K562 (cell line): Measurements from ENCODE around the gene ZNF837. TPM values are rescaled to one million over a fixed set of nuclear protein-coding genes. Genes with fewer than 3 reads are reported as not detected.

Source experiments
- ATAC-seq: fragments of 200-7000 bp; cut with Tn5 transposase; 3 replicates; pipeline ENCODE4 v1.9.1; 2020; ENCODE audit warnings: moderate library complexity
- BruUV-seq: library from RNA; stranded (reverse); fragments of 400-500 nt; replicated peaks from 2 replicates; lab custom pipeline; 2021; lab: Mats Ljungman, UMichigan
- CTCF ChIA-PET: fragments of 300-600 bp; formaldehyde crosslinking; extraction: SDS; loops from one replicate; lab custom pipeline; 2021; ENCODE audit warnings: low intra/inter-chr PET ratio; lab: Yijun Ruan, JAX
- POLR2A ChIA-PET: fragments of 300-600, 350-650 bp; sonication (Branson Sonifier 250); formaldehyde crosslinking; extraction: SDS; loops from one replicate; lab custom pipeline; 2021; ENCODE audit warnings: antibody characterized with exemption, inconsistent platforms; lab: Yijun Ruan, JAX
- DNase-seq, 4 experiments: peaks; one replicate each; pipeline versions ENCODE4 v3.0.0 to v3.0.0-alpha.2; 2011 to 2018; ENCODE audit warnings: low spot score in 3 of 4, mixed read lengths in 3 of 4; ENCODE audit errors: extremely low read depth in 1 of 4
- FAIRE-seq: peaks from 2 replicates; lab custom pipeline; 2011; peaks lifted over from hg19 to GRCh38; lab: Jason Lieb, UNC
- H2AFZ ChIP-seq: 2 replicates; pipeline ENCODE4 v1.6.0; 2011; ENCODE audit warnings: low read depth, low read length, control low read depth, inconsistent platforms
- H3K27ac ChIP-seq: fragments of 200-600 bp; 3 replicates; pipeline ENCODE4 v1.8.0; 2011; ENCODE audit warnings: low read depth, mild to moderate bottlenecking, control low read depth, inconsistent platforms, low read length, moderate library complexity, mixed read lengths; ENCODE audit errors: extremely low read depth
- H3K27me3 ChIP-seq, 2 experiments: fragments of 300-600 bp in 1 of 2; 2 replicates in 1 of 2; 3 replicates in 1 of 2; pipeline versions ENCODE4 v1.6.0 to v1.8.0; 2011; ENCODE audit warnings: inconsistent platforms in 2 of 2, low read length in 2 of 2, mild to moderate bottlenecking in 1 of 2, mixed read lengths in 1 of 2, moderate library complexity in 1 of 2; ENCODE audit not compliant: control insufficient read depth in 2 of 2, insufficient read depth in 2 of 2
- H3K36me3 ChIP-seq: fragments of 300-600 bp; 3 replicates; pipeline ENCODE4 v1.8.0; 2011; ENCODE audit warnings: mild to moderate bottlenecking, low read length, inconsistent platforms; ENCODE audit not compliant: control insufficient read depth, insufficient read depth
- H3K4me1 ChIP-seq, 2 experiments: fragments of 200-600 bp in 1 of 2; replicated peaks in 1 of 2; 2 replicates in 1 of 2; 3 replicates in 1 of 2; pipeline versions ENCODE4 v1.5.1 to v1.8.0; 2011; ENCODE audit warnings: inconsistent platforms in 2 of 2, low read length in 2 of 2, mild to moderate bottlenecking in 1 of 2, mixed read lengths in 1 of 2, moderate library complexity in 1 of 2; ENCODE audit not compliant: control insufficient read depth in 2 of 2, insufficient read depth in 2 of 2
- H3K4me2 ChIP-seq: 2 replicates; pipeline ENCODE4 v1.6.1; 2011; ENCODE audit warnings: low read length, control low read depth, inconsistent platforms, mixed read lengths; ENCODE audit not compliant: insufficient read depth
- H3K4me3 ChIP-seq: fragments of 200-600 bp; sonication (generic), shearing (Covaris generic); 2 replicates; pipeline ENCODE4 v1.5.1; 2016; ENCODE audit warnings: control low read depth, inconsistent platforms
- H3K79me2 ChIP-seq: fragments of 200-600 bp; 3 replicates; pipeline ENCODE4 v1.8.0; 2011; ENCODE audit warnings: low read length, inconsistent platforms; ENCODE audit not compliant: control insufficient read depth, insufficient read depth
- H3K9ac ChIP-seq, 2 experiments: 2 replicates each; pipeline versions ENCODE4 v1.6.0 to v1.6.1; 2011; ENCODE audit warnings: low read depth in 2 of 2, low read length in 2 of 2, control low read depth in 1 of 2, inconsistent platforms in 1 of 2, mild to moderate bottlenecking in 1 of 2, mixed read lengths in 1 of 2; ENCODE audit not compliant: insufficient read depth in 1 of 2
- H3K9me1 ChIP-seq: one replicate; pipeline ENCODE4 v1.6.0; 2011; ENCODE audit warnings: inconsistent platforms, mild to moderate bottlenecking, low read length, moderate library complexity; ENCODE audit not compliant: control insufficient read depth, insufficient read depth
- H3K9me3 ChIP-seq: replicated peaks from 2 replicates; pipeline ENCODE4 v1.5.1; 2011; ENCODE audit warnings: low read depth, low read length, inconsistent platforms; ENCODE audit not compliant: control insufficient read depth, insufficient read depth
- H4K20me1 ChIP-seq: replicated peaks from 2 replicates; pipeline ENCODE4 v1.6.1; 2011; ENCODE audit warnings: low read length, inconsistent platforms, mixed read lengths; ENCODE audit not compliant: control insufficient read depth, insufficient read depth
- FOXA3 ChIP-seq, 2 experiments: fragments of 450-650 bp in 1 of 2; sonication (generic) in 1 of 2; formaldehyde crosslinking; IDR thresholded peaks in 1 of 2; conservative IDR thresholded peaks in 1 of 2; 2 replicates each; pipeline versions ENCODE4 v1.4.0 to v1.8.0; 2020 to 2022; ENCODE audit warnings: mild to moderate bottlenecking in 2 of 2, missing genetic modification reagents in 1 of 2
- KHSRP ChIP-seq: fragments of 450-650 bp; IDR thresholded peaks from 2 replicates; pipeline ENCODE4 v1.6.1; 2017
- LEF1 ChIP-seq: fragments of 450-650 bp; IDR thresholded peaks from 2 replicates; pipeline ENCODE4 v1.6.1; 2016; ENCODE audit warnings: mild to moderate bottlenecking
- NFRKB ChIP-seq: fragments of 450-650 bp; IDR thresholded peaks from 2 replicates; pipeline ENCODE4 v1.6.1; 2016; ENCODE audit warnings: low read depth
- RBBP5 ChIP-seq: fragments of 200-600 bp; sonication (generic); IDR thresholded peaks from 2 replicates; pipeline ENCODE4 v1.6.1; 2012; ENCODE audit warnings: borderline replicate concordance, mild to moderate bottlenecking, low read length, control low read depth, inconsistent platforms; ENCODE audit not compliant: insufficient read depth, poor library complexity, severe bottlenecking
- ZNF384 ChIP-seq: IDR thresholded peaks from 2 replicates; pipeline ENCODE4 v1.6.1; 2012; ENCODE audit warnings: low read depth, low read length, improper control_type of control experiment
- ZNF644 ChIP-seq: fragments of 200-800 bp; sonication (Bioruptor generic); IDR thresholded peaks from 2 replicates; pipeline ENCODE4 v1.6.1; 2016; ENCODE audit warnings: low read depth, missing genetic modification characterization, missing compliant biosample characterization
- WGBS: fragments of 100-300 bp; shearing (Covaris generic); methylation state at CpG from one replicate; pipeline ENCODE4 v1.1.6; 2016; ENCODE audit warnings: low coverage, mixed read lengths; ENCODE audit not compliant: insufficient coverage; ENCODE audit errors: missing lambda C conversion rate; 5-methylcytosine and 5-hydroxymethylcytosine counted together
- in situ Hi-C: fragments of 300-500 bp; cut with MboI; formaldehyde crosslinking; loops from 4 replicates; pipeline ENCODE4 v1.15.0; 2018; ENCODE audit warnings: inconsistent platforms, mixed read lengths
- intact Hi-C: fragments of 100-400 bp; cut with micrococcal nuclease; formaldehyde crosslinking; loops from 2 replicates; pipeline ENCODE4 v1.14.2; 2022
- polyA plus RNA-seq, 8 experiments: library from polyadenylated mRNA; depleted of rRNA in 4 of 8; stranded (reverse) in 5 of 8; unstranded in 3 of 8; fragments of >200 nt; fragmentation: Nextera tagmentation in 2 of 8; fragmentation: Illumina TruSeq in 1 of 8; extraction: Ambion mirVana in 2 of 8; extraction: Trizol in 1 of 8; gene quantifications; 2 replicates each; pipeline versions ENCODE4 v1.2.1 to v1.2.3, GENCODE V29; 2011 to 2014; ENCODE audit warnings: inconsistent platforms in 1 of 8, missing spikeins in 1 of 8
- total RNA-seq, 7 experiments: library from RNA; depleted of rRNA in 6 of 7; stranded (reverse); fragments of >200 nt in 6 of 7; fragmentation: Illumina TruSeq in 2 of 7; extraction: Trizol in 2 of 7; gene quantifications; 2 replicates each; pipeline versions ENCODE4 v1.2.1 to v1.2.3, GENCODE V29; 2011 to 2021; ENCODE audit warnings: low replicate concordance in 1 of 7
- TF ChIP-seq, protein P1 (sequence below): fragments of 250-450 bp; sonication (Bioruptor Pico); IDR thresholded peaks from 2 replicates; pipeline ENCODE4 v1.5.0; 2021; ENCODE audit warnings: mild to moderate bottlenecking, moderate library complexity

The ZNF837 gene
- total and polyA plus RNA-seq, 9 of the 15 experiments (the other 6 are each of a cell fraction or from before 2014, with no cell fraction given), result 0.11 to 2.1 (median 0.57) TPM; not detected in 4

- 94% methylated on average over 19 of the region's 19 CpGs for WGBS
- Histone ChIP-seq H3K9me3 (peaks cover 2% of the 10 kb centered on the region; the same call in 1 of the 2 replicates), H3K79me2 (peaks cover 9% of the 10 kb centered on the region; the same call in 2 of the 3 replicates), H3K9ac (no peak overlapping the region), H3K4me1 (peaks cover 9 to 19% of the 10 kb centered on the region in 2 experiments; a peak in 4 of 5 replicates), H3K27me3 (no peaks in the 10 kb centered on the region), H4K20me1 (no peaks in the 10 kb centered on the region), H3K9me1 (no peaks in the 10 kb centered on the region), H3K4me2 (no peak overlapping the region), H3K36me3 (peaks cover 49% of the 10 kb centered on the region), H3K4me3 (no peak overlapping the region), H3K27ac (no peak overlapping the region), H2AFZ (no peak overlapping the region)
- ChIA-PET POLR2A (interaction anchor here (0.6 to 2.4 kb wide), 3 partner anchors 12 to 27 kb away, joined by 3 to 11 read pairs (median 3); no protein-coding TSS in a partner anchor), CTCF (no interaction called here)
- ATAC-seq (no peak), FAIRE-seq (no peak), DNase-seq (no peak)
- intact Hi-C loops, result no loop called here
- BruUV-seq, result no TSS peak
- TF ChIP-seq KHSRP, result no peak
- TF ChIP-seq, protein P1, sequence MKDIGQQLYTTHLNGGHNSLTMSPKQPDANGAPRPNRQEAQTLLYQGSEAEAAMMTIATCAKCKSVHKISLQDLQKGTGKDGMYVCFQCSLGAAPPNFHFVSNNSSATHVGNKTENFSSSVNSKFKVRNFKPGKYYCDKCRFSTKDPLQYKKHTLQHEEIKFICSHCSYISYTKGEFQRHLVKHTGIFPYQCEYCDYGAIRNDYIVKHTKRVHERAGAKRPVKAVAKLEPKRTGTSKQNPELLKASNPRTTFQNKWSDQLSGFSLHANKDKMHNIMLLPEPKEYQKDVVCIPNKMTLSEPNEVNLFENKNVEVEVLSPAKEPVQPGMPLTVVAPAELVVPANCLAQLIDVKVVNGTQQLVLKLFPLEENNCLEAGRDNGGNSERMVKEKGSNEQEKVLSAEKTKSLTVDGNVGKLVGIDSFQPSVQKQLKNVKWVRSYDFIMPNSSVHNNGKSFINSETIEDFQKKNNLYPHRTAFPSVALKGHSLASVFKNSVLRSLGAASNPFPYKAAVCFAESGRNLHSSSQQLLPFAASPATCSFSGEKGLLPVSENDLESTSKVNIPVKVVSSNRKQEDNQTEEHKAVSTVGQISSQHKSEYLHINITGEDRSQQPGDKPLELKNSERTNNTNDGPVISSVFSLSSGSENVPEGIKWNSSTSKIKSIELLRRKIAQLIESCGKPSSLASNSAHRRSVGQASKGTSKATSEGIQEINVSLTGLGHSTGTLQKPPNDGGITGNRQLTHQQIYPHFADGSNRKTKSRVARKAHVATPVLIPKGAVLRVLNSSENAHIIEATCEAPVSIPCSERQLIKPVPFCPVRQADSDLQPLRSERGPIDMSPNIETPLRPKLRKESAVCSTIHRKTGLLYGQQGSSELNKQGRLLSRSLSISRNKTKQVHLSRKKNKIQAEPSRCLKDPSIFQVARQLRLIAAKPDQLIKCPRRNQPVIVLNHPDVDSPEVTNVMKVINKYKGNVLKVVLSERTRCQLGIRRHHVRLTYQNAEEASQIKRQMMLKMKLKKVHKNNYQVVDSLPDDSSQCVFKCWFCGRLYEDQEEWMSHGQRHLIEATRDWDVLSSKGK (CRISPR knock-in tag), result no peak
- no peak for TF ChIP-seq ZNF644 (tag)
- no peak for TF ChIP-seq FOXA3 (CRISPR knock-in tag; conservative IDR thresholded peaks at IDR 0.05 in 1 of 2, IDR thresholded peaks at IDR 0.05 in 1 of 2)
- TF ChIP-seq RBBP5, result no peak
- TF ChIP-seq LEF1, result no peak
- TF ChIP-seq NFRKB, result no peak
- no peak for TF ChIP-seq ZNF384
- in situ Hi-C loops, result no loop called here
Observed at GRCh38 chr19:58334691-58335249, 46.1 kb downstream of the ZNF837 start.
